H1 (cell line): ENCODE measurements around the gene LRRC2. TPM values are rescaled to one million over a fixed set of nuclear protein-coding genes. Genes with fewer than 3 reads are reported as not detected.

Experiments
- CTCF ChIA-PET: fragments of 300-600 bp; sonication (Branson Sonifier 250); formaldehyde crosslinking; loops from one replicate; lab custom pipeline; 2021; ENCODE audit not compliant: partially characterized antibody; lab: Charles Lee
- POLR2A ChIA-PET: fragments of 300-600 bp; sonication (Branson Sonifier 250); formaldehyde crosslinking; loops from one replicate; lab custom pipeline; 2021; ENCODE audit warnings: inconsistent platforms; ENCODE audit not compliant: partially characterized antibody; lab: Charles Lee
- DNase-seq, 2 experiments: peaks; one replicate each; pipeline versions ENCODE4 v3.0.0 to v3.0.0-alpha.2; 2010 to 2022; ENCODE audit warnings: low spot score in 2 of 2, low read depth in 1 of 2, mixed read lengths in 1 of 2
- FAIRE-seq: peaks from 2 replicates; lab custom pipeline; 2011; peaks lifted over from hg19 to GRCh38; lab: Jason Lieb, UNC
- H2AFZ ChIP-seq: 2 replicates; pipeline ENCODE4 v1.8.1; 2012; ENCODE audit warnings: low read length, inconsistent platforms
- H2AK5ac ChIP-seq: 2 replicates; pipeline ENCODE4 v1.6.1; 2013; ENCODE audit warnings: low read depth, low read length
- H2BK120ac ChIP-seq: replicated peaks from 2 replicates; pipeline ENCODE3; 2013; ENCODE audit warnings: low read depth, low read length, inconsistent platforms
- H2BK12ac ChIP-seq: 2 replicates; pipeline ENCODE4 v1.6.1; 2013; ENCODE audit warnings: low read depth, low read length
- H2BK15ac ChIP-seq: 2 replicates; pipeline ENCODE4 v1.6.1; 2013; ENCODE audit warnings: low read length
- H2BK20ac ChIP-seq: 2 replicates; pipeline ENCODE4 v1.6.1; 2013; ENCODE audit warnings: low read length
- H2BK5ac ChIP-seq: 2 replicates; pipeline ENCODE4 v1.6.1; 2013; ENCODE audit warnings: low read depth, low read length
- H3K14ac ChIP-seq: 2 replicates; pipeline ENCODE4 v1.6.1; 2013; ENCODE audit warnings: inconsistent platforms; ENCODE audit not compliant: insufficient read length
- H3K18ac ChIP-seq: 2 replicates; pipeline ENCODE4 v1.6.1; 2013; ENCODE audit warnings: low read length; ENCODE audit errors: extremely low read depth
- H3K23ac ChIP-seq: 2 replicates; pipeline ENCODE4 v1.6.1; 2013; ENCODE audit warnings: inconsistent platforms; ENCODE audit not compliant: insufficient read length
- H3K23me2 ChIP-seq: 2 replicates; pipeline ENCODE4 v1.6.1; 2013; ENCODE audit warnings: low read depth, low read length
- H3K27ac ChIP-seq: 2 replicates; pipeline ENCODE4 v1.6.1; 2011; ENCODE audit warnings: low read depth, low read length, inconsistent platforms
- H3K27me3 ChIP-seq, 4 experiments: replicated peaks in 1 of 4; 1 replicate in 1 of 4; 2 replicates in 3 of 4; pipeline versions ENCODE4 v1.6.1 to v1.8.1; 2011 to 2013; ENCODE audit warnings: low read length in 3 of 4, mild to moderate bottlenecking in 3 of 4, inconsistent platforms in 2 of 4, mixed read lengths in 2 of 4, moderate library complexity in 1 of 4; ENCODE audit not compliant: control insufficient read depth in 3 of 4, insufficient read depth in 3 of 4; ENCODE audit errors: extremely low read depth in 1 of 4
- H3K36me3 ChIP-seq, 4 experiments: 2 replicates each; pipeline versions ENCODE4 v1.6.1 to v1.8.1; 2011 to 2013; ENCODE audit warnings: mild to moderate bottlenecking in 4 of 4, low read length in 3 of 4, moderate library complexity in 2 of 4, control low read depth in 1 of 4, inconsistent platforms in 1 of 4; ENCODE audit not compliant: insufficient read depth in 4 of 4, control insufficient read depth in 2 of 4
- H3K4ac ChIP-seq: replicated peaks from 2 replicates; pipeline ENCODE3; 2013; ENCODE audit warnings: low read length, low read depth, mixed read lengths, inconsistent platforms; ENCODE audit not compliant: insufficient read length
- H3K4me1 ChIP-seq, 4 experiments: replicated peaks in 1 of 4; 1 replicate in 1 of 4; 2 replicates in 3 of 4; pipeline versions ENCODE4 v1.6.1 to v1.8.1; 2011 to 2013; ENCODE audit warnings: low read length in 3 of 4, inconsistent platforms in 2 of 4, mixed read lengths in 1 of 4; ENCODE audit not compliant: insufficient read depth in 4 of 4, control insufficient read depth in 3 of 4
- H3K4me2 ChIP-seq, 2 experiments: 2 replicates each; pipeline versions ENCODE4 v1.6.1 to v1.8.1; 2011 to 2013; ENCODE audit warnings: low read depth in 2 of 2, low read length in 2 of 2, control low read depth in 1 of 2, inconsistent platforms in 1 of 2, mild to moderate bottlenecking in 1 of 2; ENCODE audit not compliant: insufficient read depth in 1 of 2
- H3K4me3 ChIP-seq, 4 experiments: fragments of 200-600, 300-600 bp in 1 of 4; sonication (generic), shearing (Covaris generic), sonication (Bioruptor Twin) in 1 of 4; 2 replicates each; pipeline versions ENCODE4 v1.5.1 to v1.8.1; 2011 to 2016; ENCODE audit warnings: low read length in 4 of 4, low read depth in 3 of 4, control low read depth in 2 of 4, inconsistent platforms in 2 of 4, mild to moderate bottlenecking in 2 of 4, mixed read lengths in 1 of 4, moderate library complexity in 1 of 4; ENCODE audit not compliant: insufficient read depth in 2 of 4; ENCODE audit errors: extremely low read depth in 1 of 4
- H3K56ac ChIP-seq: replicated peaks from 2 replicates; pipeline ENCODE3; 2013; ENCODE audit warnings: low read depth, mild to moderate bottlenecking, mixed read lengths, low read length, inconsistent platforms; ENCODE audit not compliant: insufficient read length
- H3K79me1 ChIP-seq: 2 replicates; pipeline ENCODE4 v1.6.1; 2013; ENCODE audit warnings: low read depth, low read length, control low read depth
- H3K79me2 ChIP-seq, 2 experiments: 2 replicates each; pipeline versions ENCODE4 v1.6.1 to v1.8.1; 2012 to 2013; ENCODE audit warnings: low read length in 2 of 2, mild to moderate bottlenecking in 2 of 2, inconsistent platforms in 1 of 2; ENCODE audit not compliant: insufficient read depth in 2 of 2, control insufficient read depth in 1 of 2
- H3K9ac ChIP-seq, 4 experiments: replicated peaks in 1 of 4; 1 replicate in 1 of 4; 2 replicates in 3 of 4; pipeline versions ENCODE4 v1.6.1 to v1.8.1; 2011 to 2013; ENCODE audit warnings: low read depth in 3 of 4, low read length in 3 of 4, control low read depth in 2 of 4, mild to moderate bottlenecking in 2 of 4, moderate library complexity in 2 of 4, inconsistent platforms in 1 of 4; ENCODE audit errors: extremely low read depth in 1 of 4
- H3K9me3 ChIP-seq, 2 experiments: 2 replicates each; pipeline versions ENCODE4 v1.6.1 to v1.8.1; 2012 to 2013; ENCODE audit warnings: mild to moderate bottlenecking in 2 of 2, moderate library complexity in 2 of 2, control low read depth in 1 of 2, inconsistent platforms in 1 of 2, low read depth in 1 of 2, low read length in 1 of 2, mixed read lengths in 1 of 2; ENCODE audit not compliant: insufficient read depth in 2 of 2
- H4K20me1 ChIP-seq, 2 experiments: replicated peaks in 1 of 2; 2 replicates each; pipeline versions ENCODE3 to v1.8.1; 2011 to 2013; ENCODE audit warnings: inconsistent platforms in 2 of 2, low read length in 2 of 2, mild to moderate bottlenecking in 1 of 2; ENCODE audit not compliant: insufficient read depth in 2 of 2, control insufficient read depth in 1 of 2
- H4K5ac ChIP-seq: 2 replicates; pipeline ENCODE4 v1.6.1; 2013; ENCODE audit warnings: low read length, low read depth, mixed read lengths, inconsistent platforms; ENCODE audit not compliant: insufficient read length
- H4K8ac ChIP-seq: 2 replicates; pipeline ENCODE4 v1.8.0; 2013; ENCODE audit warnings: mild to moderate bottlenecking, moderate library complexity, low read length, inconsistent platforms; ENCODE audit not compliant: insufficient read depth; ENCODE audit errors: extremely low read depth
- H4K91ac ChIP-seq: replicated peaks from 2 replicates; pipeline ENCODE3; 2013; ENCODE audit warnings: low read length, mixed read lengths, inconsistent platforms; ENCODE audit not compliant: insufficient read length
- RAD21 ChIP-seq, 2 experiments: IDR thresholded peaks in 1 of 2; conservative IDR thresholded peaks in 1 of 2; 2 replicates each; pipeline ENCODE4 v1.6.1; 2011; ENCODE audit warnings: low read depth in 2 of 2, low read length in 2 of 2, improper control_type of control experiment in 1 of 2, inconsistent platforms in 1 of 2, mild to moderate bottlenecking in 1 of 2, moderate library complexity in 1 of 2
- SAP30 ChIP-seq: fragments of 300-600 bp; sonication (generic); IDR thresholded peaks from 2 replicates; pipeline ENCODE4 v1.7.1; 2012; ENCODE audit warnings: low read length, moderate library complexity, mild to moderate bottlenecking, inconsistent platforms; ENCODE audit not compliant: insufficient read depth, insufficient replicate concordance
- WGBS, 2 experiments: shearing (Covaris generic) in 1 of 2; methylation state at CpG; one replicate each; pipeline versions ENCODE4 v1.1.6 to v1.1.7; 2013 to 2015; ENCODE audit warnings: low lambda C conversion rate in 2 of 2, mixed read lengths in 2 of 2, inconsistent platforms in 1 of 2, low coverage in 1 of 2, missing lambda C conversion rate in 1 of 2; ENCODE audit not compliant: insufficient replicate concordance in 2 of 2, insufficient coverage in 1 of 2, insufficient read length in 1 of 2; ENCODE audit errors: extremely low coverage in 1 of 2, missing lambda C conversion rate in 1 of 2; 5-methylcytosine and 5-hydroxymethylcytosine counted together
- polyA plus RNA-seq, 7 experiments: library from polyadenylated mRNA; depleted of rRNA in 3 of 7; stranded (reverse) in 5 of 7; unstranded in 2 of 7; fragments of >200 nt in 5 of 7; fragments of 200-250 nt in 2 of 7; gene quantifications; 1 replicate in 5 of 7; 2 replicates in 1 of 7; 4 replicates in 1 of 7; pipeline versions ENCODE4 v1.2.1 to v1.2.3, GENCODE V29; 2011 to 2013; ENCODE audit warnings: missing spikeins in 2 of 7, mixed read lengths in 2 of 7
- total RNA-seq: library from RNA; stranded (reverse); fragmentation: NEBNext Ultra II Directional; extraction: Animal tissue kit (Norgen Biotek cat#: 25700); gene quantifications from 2 replicates; pipeline ENCODE4 v1.2.1, GENCODE V29; 2021

The LRRC2 gene
- total and polyA plus RNA-seq, 2 of the 8 experiments (the other 6 are each of a cell fraction or from before 2014, with no cell fraction given), result 1.4 to 6.4 TPM

DNA sequence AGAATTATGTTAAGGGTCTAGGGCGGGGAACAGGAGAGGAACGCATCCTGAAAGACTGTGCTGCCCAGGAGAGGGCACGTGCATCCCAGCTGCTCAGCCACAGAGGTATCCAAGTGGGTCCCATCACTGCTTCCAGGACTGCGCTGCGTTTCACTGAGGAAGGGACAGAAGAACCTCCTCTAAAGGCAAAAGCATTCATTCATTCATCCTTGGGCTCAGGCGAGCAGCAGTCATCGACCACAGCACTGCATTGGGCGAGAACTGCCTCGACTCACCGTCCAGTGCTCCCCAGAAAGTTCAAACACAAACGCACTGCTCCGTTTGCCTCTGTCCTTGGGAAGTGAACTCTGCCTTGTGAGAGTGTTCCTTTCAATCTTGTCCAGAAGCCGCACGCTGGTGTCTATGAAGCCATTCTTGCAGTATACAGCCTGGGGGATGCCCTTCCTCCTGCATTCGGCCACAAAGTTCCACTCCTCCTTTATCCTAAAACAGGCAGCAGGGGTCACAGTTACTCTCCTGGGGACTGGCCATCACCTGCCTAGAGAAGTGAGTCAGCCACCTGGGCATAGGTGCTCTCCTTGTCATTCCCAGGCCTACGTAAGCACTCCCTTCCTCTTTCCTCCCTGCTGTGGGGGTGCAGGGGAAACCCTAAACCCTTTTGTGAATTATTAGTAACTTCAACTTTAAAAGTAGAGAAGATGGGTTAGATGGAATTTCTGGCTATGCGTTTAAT is 21.2 kb downstream of the LRRC2 start:
- Histone ChIP-seq H2AFZ (no peak overlapping the region), H2AK5ac (peak overlapping the region; percentile 84), H2BK20ac (peak overlapping the region; percentile 77), H2BK12ac (peak overlapping the region; percentile 99), H3K56ac (peak overlapping the region; percentile 8), H4K5ac (peak overlapping the region; percentile 4), H2BK15ac (peak overlapping the region; percentile 3; the same call in 1 of the 2 replicates), H4K91ac (peak overlapping the region; percentile 96), H3K79me1 (no peaks in the 10 kb centered on the region), H3K9ac (no peak overlapping the region; a peak in 1 of 7 replicates), H3K9me3 (peaks cover 12 to 17% of the 10 kb centered on the region in 2 experiments), H3K36me3 (peaks cover 0 to 10% (median 3%) of the 10 kb centered on the region in 4 experiments; a peak in 2 of 8 replicates), H3K4ac (peak overlapping the region; percentile 79), H3K4me1 (peaks cover 14 to 20% (median 16%) of the 10 kb centered on the region in 4 experiments), H3K23ac (no peak overlapping the region), H2BK120ac (peak overlapping the region; percentile 89), H3K27me3 (no peaks in the 10 kb centered on the region), H4K20me1 (no peaks in the 10 kb centered on the region), H3K18ac (peak overlapping the region; percentile 82), H3K4me2 (peak overlapping the region in 1 of 2 experiments; percentile 50; a peak in 3 of 4 replicates), H3K4me3 (peak overlapping the region in 1 of 4 experiments; percentile 19; a peak in 1 of 8 replicates), H3K79me2 (no peaks in the 10 kb centered on the region; a peak in 1 of 4 replicates), H3K14ac (no peak overlapping the region), H2BK5ac (peak overlapping the region; percentile 89), H4K8ac (no peak overlapping the region), H3K27ac (peak overlapping the region; percentile 29), H3K23me2 (no peaks in the 10 kb centered on the region)
- DNase-seq (no peak), FAIRE-seq (no peak)
- WGBS, 2 experiments, result 85% methylated on average over 17 of the region's 17 CpGs; no CpG with 5 or more reads in 1 of the 2 experiments
- POLR2A ChIA-PET, result interaction anchor here (0.7 to 8.3 kb wide), 9 partner anchors 13 to 56 kb away, joined by 3 to 145 read pairs (median 6); a partner anchor contains a TSS
- TF ChIP-seq RAD21 (IDR thresholded peaks at IDR 0.05 in 1 of 2, conservative IDR thresholded peaks at IDR 0.05 in 1 of 2; ENCODE audit: low read depth in 2 of 2, low read length in 2 of 2), result peak; percentile 38 to 58; a peak in 3 of 4 replicates
- TF ChIP-seq SAP30, result no peak
- CTCF ChIA-PET, result interaction anchor here (0.8 to 3.1 kb wide), 5 partner anchors 14 to 116 kb away, joined by 3 to 20 read pairs (median 5); no protein-coding TSS in a partner anchor
